Measurements from ENCODE around the gene ZFPM1. TPM values are rescaled to one million over a fixed set of nuclear protein-coding genes. Genes with fewer than 3 reads are reported as not detected.
"Not testable (repeated sequence)": the region's sequence is repeated elsewhere in the genome, so short reads cannot be mapped to it uniquely, and the experiment has no call there.

Gene ZFPM1
- total RNA-seq, 1 experiment from 2014 or later = 24.1 TPM

GRCh38 chr16:88407807-88408206, 45.3 kb upstream of the ZFPM1 start:
- no peak for TF ChIP-seq CTCF (IDR thresholded peaks at IDR 0.05; ENCODE audit: insufficient read depth in 1 of 2, low read depth in 1 of 2, low read length in 1 of 2, severe bottlenecking in 1 of 2, unreplicated experiment in 1 of 2)
- no peaks in the 10 kb centered on the region for H3K9me3 ChIP-seq
- no peaks in the 10 kb centered on the region for H3K4me1 Mint-ChIP-seq (ENCODE audit: low read depth, unreplicated experiment)
- intact Hi-C loops (cut with micrococcal nuclease; ENCODE audit: unreplicated experiment) = no loop called here
- H3K27me3 ChIP-seq (replicated peaks; ENCODE audit: control insufficient read depth, insufficient read depth, low read length) = no peaks in the 10 kb centered on the region
- no peaks in the 10 kb centered on the region for H3K4me1 ChIP-seq
- H3K36me3 Mint-ChIP-seq (ENCODE audit: insufficient read depth, unreplicated experiment) = no peaks in the 10 kb centered on the region
- ChIA-PET CTCF (no interaction called here), POLR2A (no interaction called here)
- H3K27ac Mint-ChIP-seq (ENCODE audit: unreplicated experiment) = no peak overlapping the region
- no peaks in the 10 kb centered on the region for H3K36me3 ChIP-seq (ENCODE audit: control insufficient read depth, insufficient read depth, low read length)
- no peak overlapping the region for H3K4me3 ChIP-seq (ENCODE audit: low read depth, low read length)
- BruUV-seq (replicated peaks) = no TSS peak
- H3K27me3 Mint-ChIP-seq (ENCODE audit: insufficient read depth, unreplicated experiment) = no peaks in the 10 kb centered on the region
- no peak for DNase-seq
- H3K9me3 Mint-ChIP-seq (ENCODE audit: unreplicated experiment) = no peaks in the 10 kb centered on the region
- no peak overlapping the region for H3K4me3 Mint-ChIP-seq (ENCODE audit: unreplicated experiment)

- POLR2A ChIA-PET = no interaction called here
- Histone ChIP-seq H3K4me1 (no peaks in the 10 kb centered on the region), H3K27me3 (replicated peaks; ENCODE audit: control insufficient read depth, insufficient read depth, low read length) (no peaks in the 10 kb centered on the region), H3K9me3 (no peaks in the 10 kb centered on the region), H3K4me3 (ENCODE audit: low read depth, low read length) (no peak overlapping the region), H3K36me3 (ENCODE audit: control insufficient read depth, insufficient read depth, low read length) (no peaks in the 10 kb centered on the region)
- Mint-ChIP-seq H3K36me3 (ENCODE audit: insufficient read depth, unreplicated experiment) (no peaks in the 10 kb centered on the region), H3K27ac (ENCODE audit: unreplicated experiment) (no peak overlapping the region), H3K27me3 (ENCODE audit: insufficient read depth, unreplicated experiment) (no peaks in the 10 kb centered on the region), H3K4me3 (ENCODE audit: unreplicated experiment) (no peak overlapping the region), H3K4me1 (ENCODE audit: low read depth, unreplicated experiment) (no peaks in the 10 kb centered on the region), H3K9me3 (ENCODE audit: unreplicated experiment) (no peaks in the 10 kb centered on the region)
- DNase-seq = no peak
- intact Hi-C loops (cut with micrococcal nuclease; ENCODE audit: unreplicated experiment) = no loop called here
- BruUV-seq (replicated peaks) = no TSS peak
- TF ChIP-seq CTCF (IDR thresholded peaks at IDR 0.05; ENCODE audit: insufficient read depth in 1 of 2, low read depth in 1 of 2, low read length in 1 of 2, severe bottlenecking in 1 of 2, unreplicated experiment in 1 of 2) = no peak
- CTCF ChIA-PET = interaction anchor here (0.6 kb wide), 1 partner anchor 1743 kb away, joined by 3 read pairs; no protein-coding TSS in a partner anchor
Measured at GRCh38 chr16:88408561-88409142, 44.4 kb upstream of the ZFPM1 start.

GRCh38 chr16:88409296-88410065, 43.6 kb upstream of the ZFPM1 start:
- no peaks in the 10 kb centered on the region for H3K27me3 Mint-ChIP-seq (ENCODE audit: insufficient read depth, unreplicated experiment)
- no peaks in the 10 kb centered on the region for H3K36me3 Mint-ChIP-seq (ENCODE audit: insufficient read depth, unreplicated experiment)
- H3K27me3 ChIP-seq (replicated peaks; ENCODE audit: control insufficient read depth, insufficient read depth, low read length) = no peaks in the 10 kb centered on the region
- H3K4me1 ChIP-seq = no peaks in the 10 kb centered on the region
- no peak for DNase-seq
- CTCF ChIA-PET = no interaction called here
- no peaks in the 10 kb centered on the region for H3K4me1 Mint-ChIP-seq (ENCODE audit: low read depth, unreplicated experiment)
- POLR2A ChIA-PET = no interaction called here
- H3K9me3 Mint-ChIP-seq (ENCODE audit: unreplicated experiment) = no peaks in the 10 kb centered on the region
- no peak for TF ChIP-seq CTCF (IDR thresholded peaks at IDR 0.05; ENCODE audit: insufficient read depth in 1 of 2, low read depth in 1 of 2, low read length in 1 of 2, severe bottlenecking in 1 of 2, unreplicated experiment in 1 of 2)
- intact Hi-C loops (cut with micrococcal nuclease; ENCODE audit: unreplicated experiment) = no loop called here
- H3K4me3 Mint-ChIP-seq (ENCODE audit: unreplicated experiment) = no peak overlapping the region
- no TSS peak for BruUV-seq (replicated peaks)
- no peak overlapping the region for H3K4me3 ChIP-seq (ENCODE audit: low read depth, low read length)
- no peak overlapping the region for H3K27ac Mint-ChIP-seq (ENCODE audit: unreplicated experiment)
- no peaks in the 10 kb centered on the region for H3K36me3 ChIP-seq (ENCODE audit: control insufficient read depth, insufficient read depth, low read length)
- H3K9me3 ChIP-seq = no peaks in the 10 kb centered on the region

- not testable (repeated sequence) for DNase-seq
Measured at GRCh38 chr16:88410297-88410968, 42.6 kb upstream of the ZFPM1 start.

More at GRCh38 chr16:88410297-88410968, 42.6 kb upstream of the ZFPM1 start:
- CTCF ChIA-PET; H3K36me3 ChIP-seq (ENCODE audit: control insufficient read depth, insufficient read depth, low read length); H3K27me3 Mint-ChIP-seq (ENCODE audit: insufficient read depth, unreplicated experiment); H3K4me3 ChIP-seq (ENCODE audit: low read depth, low read length); H3K4me1 ChIP-seq; H3K4me1 Mint-ChIP-seq (ENCODE audit: low read depth, unreplicated experiment); intact Hi-C loops (cut with micrococcal nuclease; ENCODE audit: unreplicated experiment); H3K9me3 Mint-ChIP-seq (ENCODE audit: unreplicated experiment); H3K4me3 Mint-ChIP-seq (ENCODE audit: unreplicated experiment); H3K27me3 ChIP-seq (replicated peaks; ENCODE audit: control insufficient read depth, insufficient read depth, low read length); H3K9me3 ChIP-seq; H3K36me3 Mint-ChIP-seq (ENCODE audit: insufficient read depth, unreplicated experiment); BruUV-seq (replicated peaks); POLR2A ChIA-PET: not testable (repeated sequence)
- H3K27ac Mint-ChIP-seq (ENCODE audit: unreplicated experiment) = peak overlapping the region; percentile 59

Measured in Caco-2 (cell line).